Activated CD4-positive, alpha-beta T cell treated with anti-CD3 and anti-CD28 coated beads, Interleukin-2, amount 50 U/mL, for 48 hours (primary cell): ENCODE results near the gene SACM1L.
"Not testable (repeated sequence)": the region's sequence is repeated elsewhere in the genome, so short reads cannot be mapped to it uniquely, and the experiment has no call there.

Experiments used
- DNase-seq, 2 experiments: peaks; one replicate each; pipeline ENCODE4 v3.0.0-alpha.2; 2020

SACM1L gene

DNA sequence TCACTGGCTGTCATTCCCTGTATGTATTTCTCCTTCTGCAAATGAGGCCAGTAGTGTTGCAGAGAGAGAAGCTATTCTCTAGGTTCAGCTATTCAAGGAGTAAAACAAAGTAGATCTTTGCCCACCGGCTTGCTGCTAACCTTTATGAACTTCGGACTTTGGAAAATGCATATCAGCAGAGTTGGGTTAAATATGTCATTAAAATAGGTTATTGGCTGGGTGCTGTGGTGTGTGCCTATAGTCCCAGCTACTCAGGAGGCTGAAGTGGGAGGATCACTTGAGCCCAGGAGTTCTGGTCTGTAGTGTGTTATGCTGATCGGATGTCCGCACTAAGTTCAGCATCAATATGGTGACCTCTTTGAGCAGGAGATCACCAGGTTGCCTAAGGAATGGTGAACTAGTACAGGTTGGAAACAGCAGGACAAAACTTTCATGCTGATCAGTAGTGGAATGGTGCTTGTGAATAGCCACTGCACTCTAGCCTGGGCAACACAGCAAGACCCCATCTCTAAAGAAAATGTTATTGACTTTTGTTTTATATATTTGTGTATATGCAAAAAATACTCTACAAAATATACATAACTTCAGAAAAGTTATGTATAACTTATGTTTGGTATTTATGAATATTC is 53.4 kb downstream of the SACM1L start:
- DNase-seq, result no peak

DNA sequence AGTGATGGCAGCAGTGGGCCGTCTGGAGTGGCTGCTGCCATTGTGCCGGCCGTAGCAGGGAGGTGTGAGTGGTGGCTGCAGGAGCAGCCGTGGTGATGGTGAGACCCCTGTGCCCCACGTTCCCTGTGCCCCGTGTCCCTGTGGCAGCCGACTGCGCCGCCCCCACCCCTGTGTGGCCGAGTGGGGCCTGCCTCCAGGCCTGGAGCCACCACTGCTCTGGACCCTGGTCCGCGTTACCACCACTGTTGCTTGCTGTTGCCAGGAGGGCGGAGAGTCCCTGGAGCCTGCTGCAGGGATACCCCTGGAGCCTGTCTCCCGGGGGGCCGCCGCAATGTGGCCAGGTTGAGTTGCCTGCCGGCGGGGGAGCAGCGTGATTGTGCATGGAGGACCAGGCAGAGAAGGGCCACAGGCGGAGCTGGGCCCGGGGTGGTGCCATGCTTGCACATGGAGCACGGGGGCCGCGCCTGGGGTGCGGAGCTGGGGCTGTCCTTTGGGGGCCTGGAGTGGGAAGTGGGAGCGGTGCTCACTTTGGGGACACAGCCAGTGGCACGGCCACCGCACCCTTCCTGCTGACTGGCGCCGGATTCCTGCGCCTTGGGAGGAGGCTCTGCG is 57.1 kb downstream of the SACM1L start:
- DNase-seq, result no peak

DNA sequence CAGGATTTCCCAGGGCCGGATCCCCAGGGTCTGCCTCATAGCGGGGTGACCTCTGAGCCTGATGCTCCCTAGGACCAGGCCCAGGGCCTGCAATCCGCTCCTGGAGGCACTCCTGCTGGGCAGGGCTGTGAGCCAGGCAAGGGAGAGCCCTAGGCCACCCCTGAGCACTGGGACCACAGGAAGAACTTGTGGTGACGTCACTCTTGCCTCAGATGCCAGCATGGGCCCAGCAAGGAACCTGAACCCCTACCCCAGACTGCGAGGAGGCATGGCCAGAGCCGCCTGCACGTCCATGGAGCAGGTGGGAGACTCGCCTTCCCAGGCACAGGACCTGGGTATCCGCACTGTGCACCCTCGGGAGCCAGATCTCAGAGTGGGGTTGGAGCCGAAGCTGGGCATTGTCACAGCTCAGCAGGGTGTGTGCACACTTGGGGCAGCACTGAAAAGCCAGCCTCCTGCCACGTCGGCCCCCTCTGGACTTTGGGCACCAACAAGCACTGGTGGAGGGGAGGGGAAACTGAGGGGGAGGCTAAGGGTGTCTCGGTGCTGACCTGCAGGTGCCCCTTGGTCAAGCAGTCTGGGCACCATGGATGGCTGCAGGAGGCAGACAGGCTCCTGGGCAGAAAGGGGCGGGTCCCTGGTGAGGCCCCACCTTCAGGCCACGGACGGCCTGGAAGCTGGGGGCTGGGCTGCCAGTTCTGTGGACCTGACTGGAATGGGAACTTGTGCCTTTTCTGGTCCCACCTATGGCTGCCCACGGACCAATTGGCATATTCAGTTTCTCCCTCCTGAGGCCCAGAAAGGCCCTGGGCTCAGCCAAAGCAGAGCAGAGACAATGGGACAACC is 57.8 kb downstream of the SACM1L start:
- no peak for DNase-seq

GRCh38 chr3:45748068-45748467 is 58.9 kb downstream of the SACM1L start:
- DNase-seq, result no peak

DNA sequence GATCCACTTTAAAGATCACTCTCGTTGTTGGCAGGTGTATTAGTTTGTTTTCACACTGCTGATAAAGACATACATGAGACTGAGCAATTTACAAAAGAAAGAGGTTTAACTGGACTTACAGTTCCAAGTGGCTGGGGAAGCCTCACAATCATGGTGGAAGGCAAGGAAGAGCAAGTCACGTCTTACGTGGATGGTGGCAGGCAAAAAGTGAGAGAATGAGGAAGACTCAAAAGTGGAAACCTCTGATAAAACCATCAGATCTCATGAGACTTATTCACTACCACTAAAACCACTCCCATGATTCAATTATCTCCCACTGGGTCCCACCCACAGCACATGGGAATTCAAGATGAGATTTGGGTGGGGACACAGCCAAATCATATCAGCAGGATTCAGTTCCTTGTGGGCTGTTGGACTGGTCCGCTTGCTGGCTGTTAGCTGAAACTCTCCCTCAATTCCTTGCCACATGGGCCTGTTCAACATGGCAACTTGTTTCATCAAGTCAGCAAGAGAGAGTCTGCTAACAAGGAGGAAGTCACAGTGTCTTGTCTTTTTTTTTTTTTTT is 59.9 kb downstream of the SACM1L start:
- not testable (repeated sequence) for DNase-seq

GRCh38 chr3:45749880-45750279 is 60.7 kb downstream of the SACM1L start:
- DNase-seq, result no peak

- DNase-seq, result no peak
Observed at GRCh38 chr3:45751537-45752242, 62.5 kb downstream of the SACM1L start.

GRCh38 chr3:45753095-45753494 is 63.9 kb downstream of the SACM1L start:
- DNase-seq, result no peak

GRCh38 chr3:45754461-45754860 is 65.3 kb downstream of the SACM1L start:
- no peak for DNase-seq

DNA sequence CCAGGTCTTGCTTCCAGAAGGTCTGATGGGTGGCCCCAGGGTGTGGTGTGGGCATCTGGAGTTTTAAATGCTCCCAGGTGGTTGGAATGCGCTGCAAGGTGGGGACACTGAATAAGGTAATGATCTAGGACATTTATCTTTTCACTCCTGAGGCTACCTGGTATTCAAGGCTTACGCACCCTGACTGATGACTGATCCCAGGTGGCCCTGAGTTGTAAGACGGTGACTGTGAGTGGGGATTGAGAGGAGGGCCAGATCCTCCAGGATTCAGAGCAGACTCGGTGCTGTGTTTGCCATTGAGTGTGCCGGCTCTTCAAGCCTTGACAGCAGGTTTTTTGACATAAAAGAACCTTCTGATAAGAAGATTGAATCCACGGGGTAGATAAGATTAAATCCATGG is 66.9 kb downstream of the SACM1L start:
- no peak for DNase-seq

GRCh38 chr3:45757141-45757540 is 67.9 kb downstream of the SACM1L start:
- not testable (repeated sequence) for DNase-seq

DNA sequence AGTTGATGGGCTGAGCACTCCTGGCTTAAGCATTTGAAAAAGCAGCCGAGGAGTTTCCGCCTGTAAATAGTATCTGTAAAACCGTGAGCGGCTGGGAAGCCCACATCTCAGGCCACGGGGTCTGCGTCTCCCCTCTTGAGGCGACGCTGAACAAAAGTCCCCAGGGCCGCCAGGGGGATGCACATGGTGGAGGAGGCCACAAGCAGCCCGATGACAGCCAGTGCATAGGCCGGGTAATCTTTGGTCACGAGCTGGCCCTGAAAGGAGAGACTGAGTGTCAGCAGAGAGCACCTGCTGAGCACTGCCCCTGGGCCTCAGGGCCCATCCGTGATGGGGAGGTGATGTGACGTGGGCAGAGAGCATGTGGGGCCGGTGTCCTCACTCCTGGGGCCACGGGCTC is 69.7 kb downstream of the SACM1L start:
- DNase-seq, result no peak

DNA sequence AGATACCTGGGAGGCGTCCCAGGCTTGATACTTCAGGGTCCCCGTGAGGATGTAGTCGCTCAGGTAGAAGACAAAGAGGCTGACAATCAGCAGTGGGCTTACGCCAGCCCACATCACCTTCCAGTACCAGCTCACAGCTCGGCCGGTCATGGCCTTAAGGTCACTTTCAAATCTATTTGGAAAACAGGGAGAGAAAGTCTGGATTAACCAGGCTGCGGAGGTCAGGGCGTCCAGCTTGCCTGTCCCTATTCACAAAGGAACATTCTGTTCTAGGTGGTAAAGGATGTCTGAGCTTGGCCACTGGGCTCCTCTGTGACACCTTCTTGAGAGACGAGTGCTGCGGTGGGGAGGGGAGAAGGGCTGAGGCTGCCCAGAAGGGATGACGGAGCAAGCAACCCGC is 70.7 kb downstream of the SACM1L start:
- no peak for DNase-seq

DNA sequence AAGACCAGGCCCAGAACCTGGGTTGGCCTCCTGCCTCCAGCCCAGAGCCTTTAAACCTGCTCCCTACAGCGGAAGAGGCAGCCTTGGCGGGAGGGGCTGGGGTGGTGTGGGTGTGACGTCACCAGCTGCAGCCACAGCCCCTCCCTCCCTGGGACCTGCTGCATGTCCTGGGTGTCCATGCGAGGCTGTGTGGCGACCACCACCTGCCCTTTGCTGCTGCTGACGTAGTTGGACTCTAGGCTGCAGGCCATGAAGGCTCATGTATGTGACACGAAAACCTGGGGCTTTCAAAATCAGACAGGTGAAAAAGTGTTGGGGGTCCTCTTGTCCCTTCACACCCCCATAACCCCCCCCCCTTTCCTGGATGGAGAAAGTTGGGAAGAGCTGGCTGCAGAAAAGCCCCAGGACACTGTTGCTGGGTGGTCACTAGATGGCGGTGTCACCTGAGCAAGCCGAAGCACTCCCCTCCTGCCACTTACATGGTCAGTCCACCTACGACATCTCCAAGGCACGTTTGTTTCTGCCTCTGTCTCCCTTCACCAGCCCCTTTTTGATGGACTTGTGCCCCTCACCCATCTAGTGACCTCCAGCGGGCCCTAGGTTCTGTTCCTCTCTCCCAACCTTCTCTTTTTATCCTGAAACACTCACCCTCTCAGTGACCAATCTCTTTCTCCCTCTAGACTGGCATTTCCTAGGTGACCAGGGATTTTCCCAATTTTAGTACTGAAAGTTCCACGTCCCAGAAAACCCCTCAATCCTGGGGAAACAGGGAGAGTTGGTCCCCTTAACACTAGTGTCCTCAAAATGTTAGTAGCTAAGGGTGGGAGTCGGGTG is 71.9 kb downstream of the SACM1L start:
- DNase-seq, result peak; percentile 42 to 54

- DNase-seq, result no peak
Observed at GRCh38 chr3:45761831-45762230, 72.6 kb downstream of the SACM1L start.

GRCh38 chr3:45762647-45763302 is 73.6 kb downstream of the SACM1L start:
- DNase-seq, result no peak

- DNase-seq, result no peak
Observed at GRCh38 chr3:45763303-45763675, 74.1 kb downstream of the SACM1L start.

DNA sequence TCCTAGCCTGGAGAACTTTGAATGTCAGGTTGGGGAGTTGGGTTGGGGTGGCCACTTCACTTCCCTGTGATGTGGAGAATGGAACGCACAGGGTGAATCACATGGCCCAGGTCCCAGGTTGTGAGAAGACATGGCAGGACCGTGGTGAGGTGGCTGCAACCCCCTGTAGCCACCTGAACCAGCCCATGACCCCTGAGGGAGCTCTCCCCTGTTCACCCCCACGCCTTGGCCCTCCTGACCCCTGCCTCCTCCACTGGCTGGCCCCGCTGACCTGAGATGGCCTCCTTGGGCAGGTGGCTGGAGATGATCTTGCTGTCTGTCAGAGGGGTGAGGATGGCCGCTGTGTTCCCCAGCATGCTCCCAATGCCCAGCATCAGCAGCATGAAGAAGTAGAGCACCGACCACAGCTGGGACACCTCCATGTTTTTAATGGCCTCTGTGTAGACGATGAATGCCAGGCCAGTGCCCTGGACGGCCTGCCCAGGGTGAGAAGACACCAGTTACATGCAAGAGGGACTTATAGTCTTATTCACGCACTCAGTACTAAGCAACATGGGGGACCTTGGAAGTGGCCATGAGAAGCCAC is 76.2 kb downstream of the SACM1L start:
- no peak for DNase-seq

DNA sequence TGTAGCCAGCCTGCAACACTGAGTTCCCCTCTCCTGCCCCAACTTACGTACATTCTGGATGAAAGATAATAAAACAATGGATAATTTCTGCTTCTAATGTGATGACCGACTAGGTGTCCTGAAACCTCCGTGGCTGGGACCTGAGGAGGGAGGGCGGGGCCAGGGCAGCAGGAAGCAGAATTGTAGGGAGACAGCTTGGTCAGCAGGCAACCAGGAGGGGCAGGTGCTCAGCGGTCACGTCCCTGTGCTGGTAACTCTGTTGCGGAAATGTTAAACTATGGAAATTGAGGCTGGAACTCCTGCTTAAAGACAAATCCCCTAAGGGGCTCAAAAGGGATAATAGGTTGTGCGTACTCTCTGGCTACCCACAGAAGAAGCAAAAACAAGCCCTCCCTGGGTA is 76.8 kb downstream of the SACM1L start:
- DNase-seq, result no peak

DNA sequence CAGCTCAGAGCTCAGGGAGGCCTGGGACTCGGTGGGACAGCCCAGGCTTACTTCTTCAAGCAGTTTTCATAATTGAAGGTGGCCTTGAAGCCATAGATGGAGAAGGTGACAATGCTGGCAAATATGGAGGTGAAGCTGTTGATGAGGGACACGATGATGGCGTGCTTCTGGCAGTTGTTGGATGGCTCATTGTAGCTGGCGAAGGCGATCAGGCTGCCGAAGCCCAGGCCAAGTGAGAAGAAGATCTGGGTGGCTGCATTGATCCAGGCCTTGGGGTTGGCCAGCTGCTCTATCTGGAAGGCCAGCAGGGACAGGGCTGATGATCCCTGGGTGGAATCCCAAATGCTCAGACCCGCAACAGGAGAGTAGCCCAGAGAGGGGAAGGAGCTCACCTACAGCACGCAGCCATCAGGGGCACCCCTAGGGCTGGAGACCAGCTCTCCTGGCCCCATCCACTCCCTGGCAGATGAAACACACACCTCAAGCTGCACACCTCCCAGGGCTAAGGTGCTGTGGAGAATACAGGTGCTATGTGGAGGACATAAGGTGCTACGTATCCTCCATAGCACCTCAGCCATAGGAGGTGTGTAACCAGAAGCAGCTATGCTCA is 82.1 kb downstream of the SACM1L start:
- DNase-seq, result no peak

DNA sequence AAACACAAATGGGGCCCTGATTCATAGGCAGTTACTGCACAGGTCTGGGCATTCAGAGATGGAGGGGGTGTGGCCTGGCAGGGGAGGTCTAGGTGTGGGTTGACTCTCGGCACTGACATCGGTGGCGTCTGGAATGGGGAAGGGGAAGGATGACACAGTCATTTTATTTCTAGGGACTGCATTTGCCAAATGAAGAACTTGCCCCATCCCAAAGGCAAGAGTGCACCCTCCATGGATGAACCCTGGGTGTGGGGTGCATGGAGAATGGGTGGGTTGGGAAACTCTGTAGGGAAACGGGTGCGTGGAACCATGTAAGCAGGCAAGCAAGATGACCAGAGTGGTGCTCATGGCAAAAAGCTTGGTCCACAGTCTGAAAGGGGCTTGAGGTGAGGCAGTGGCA is 82.6 kb downstream of the SACM1L start:
- DNase-seq, result no peak
